Progenitor cell of endocrine pancreas (in vitro differentiated cells): ENCODE measurements around the gene SCGN. TPM values are rescaled to one million over a fixed set of nuclear protein-coding genes. Genes with fewer than 3 reads are reported as not detected.

Source experiments
- DNase-seq: peaks from one replicate; pipeline ENCODE4 v3.0.0; 2021; ENCODE audit warnings: low spot score; ENCODE audit not compliant: unreplicated experiment
- H3K27ac Mint-ChIP-seq: 2 replicates; pipeline ENCODE4 v1.8.0; 2021; ENCODE audit warnings: mild to moderate bottlenecking, moderate library complexity, mixed read lengths
- H3K27me3 Mint-ChIP-seq: 2 replicates; pipeline ENCODE4 v1.8.0; 2021; ENCODE audit warnings: mixed read lengths
- H3K36me3 Mint-ChIP-seq: 2 replicates; pipeline ENCODE4 v1.8.0; 2022; ENCODE audit warnings: mixed read lengths; ENCODE audit not compliant: insufficient read depth
- H3K4me1 Mint-ChIP-seq: 2 replicates; pipeline ENCODE4 v1.8.0; 2021; ENCODE audit warnings: low read depth, mixed read lengths
- H3K4me3 Mint-ChIP-seq: 2 replicates; pipeline ENCODE4 v1.8.0; 2021; ENCODE audit warnings: low read depth, mild to moderate bottlenecking, moderate library complexity, mixed read lengths
- H3K9me3 Mint-ChIP-seq: 2 replicates; pipeline ENCODE4 v1.8.0; 2021; ENCODE audit warnings: low read depth, mixed read lengths
- total RNA-seq: library from RNA; stranded (reverse); gene quantifications from 2 replicates; pipeline ENCODE4 v1.2.1, GENCODE V29; 2021
- TF ChIP-seq, protein P1 (sequence below): fragments of 200-600 bp; sonication (generic); IDR thresholded peaks from one replicate; pipeline ENCODE4 v1.5.0; 2021; ENCODE audit warnings: antibody characterized with exemption, mild to moderate bottlenecking; ENCODE audit not compliant: unreplicated experiment

Gene SCGN
- total RNA-seq, 1 donor from 2014 or later: 95.0 TPM

DNA sequence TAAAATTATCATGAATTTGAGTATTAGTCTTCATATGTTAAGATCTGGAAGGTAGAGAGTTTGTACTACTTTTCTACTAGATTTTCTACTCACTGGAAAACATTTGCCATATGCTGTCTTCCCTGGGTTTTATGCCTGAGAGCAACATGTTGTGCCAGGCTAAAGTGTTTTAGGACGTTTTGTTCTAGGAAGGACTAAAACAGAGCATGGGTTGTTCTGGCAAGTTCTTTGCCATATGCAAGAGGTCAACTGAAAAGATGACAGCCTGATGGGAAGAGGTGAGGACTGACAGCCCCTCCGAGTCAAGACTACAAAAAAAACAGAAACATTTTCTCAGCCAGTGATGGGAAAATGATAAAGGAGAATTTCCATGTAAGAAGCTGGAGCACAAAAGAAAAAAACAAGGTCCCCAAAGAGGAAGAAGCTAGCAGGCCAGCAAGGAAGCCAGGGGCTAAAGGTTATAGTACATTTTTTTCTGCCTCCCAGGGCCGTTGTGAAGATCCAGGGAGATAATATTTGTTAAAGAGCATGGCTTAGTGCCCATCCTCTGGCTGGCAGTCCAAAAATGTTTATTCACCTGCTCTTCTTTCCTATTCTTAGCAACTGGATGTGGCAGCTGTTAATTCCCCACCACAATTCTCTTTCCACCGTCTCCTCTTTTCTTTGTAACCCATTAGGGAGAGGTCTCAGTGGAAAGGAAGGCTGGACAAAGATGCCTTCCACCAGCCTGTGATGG, 7.8 kb downstream of the SCGN start:
- H3K27me3 Mint-ChIP-seq: peaks cover 8% of the 10 kb centered on the region
- TF ChIP-seq, protein P1, sequence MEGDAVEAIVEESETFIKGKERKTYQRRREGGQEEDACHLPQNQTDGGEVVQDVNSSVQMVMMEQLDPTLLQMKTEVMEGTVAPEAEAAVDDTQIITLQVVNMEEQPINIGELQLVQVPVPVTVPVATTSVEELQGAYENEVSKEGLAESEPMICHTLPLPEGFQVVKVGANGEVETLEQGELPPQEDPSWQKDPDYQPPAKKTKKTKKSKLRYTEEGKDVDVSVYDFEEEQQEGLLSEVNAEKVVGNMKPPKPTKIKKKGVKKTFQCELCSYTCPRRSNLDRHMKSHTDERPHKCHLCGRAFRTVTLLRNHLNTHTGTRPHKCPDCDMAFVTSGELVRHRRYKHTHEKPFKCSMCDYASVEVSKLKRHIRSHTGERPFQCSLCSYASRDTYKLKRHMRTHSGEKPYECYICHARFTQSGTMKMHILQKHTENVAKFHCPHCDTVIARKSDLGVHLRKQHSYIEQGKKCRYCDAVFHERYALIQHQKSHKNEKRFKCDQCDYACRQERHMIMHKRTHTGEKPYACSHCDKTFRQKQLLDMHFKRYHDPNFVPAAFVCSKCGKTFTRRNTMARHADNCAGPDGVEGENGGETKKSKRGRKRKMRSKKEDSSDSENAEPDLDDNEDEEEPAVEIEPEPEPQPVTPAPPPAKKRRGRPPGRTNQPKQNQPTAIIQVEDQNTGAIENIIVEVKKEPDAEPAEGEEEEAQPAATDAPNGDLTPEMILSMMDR: no peak
- H3K9me3 Mint-ChIP-seq: no peaks in the 10 kb centered on the region
- no peak for DNase-seq
- H3K36me3 Mint-ChIP-seq: peaks cover 5% of the 10 kb centered on the region
- peaks cover 31% of the 10 kb centered on the region for H3K4me1 Mint-ChIP-seq
- H3K4me3 Mint-ChIP-seq: no peak overlapping the region
- no peak overlapping the region for H3K27ac Mint-ChIP-seq

DNA sequence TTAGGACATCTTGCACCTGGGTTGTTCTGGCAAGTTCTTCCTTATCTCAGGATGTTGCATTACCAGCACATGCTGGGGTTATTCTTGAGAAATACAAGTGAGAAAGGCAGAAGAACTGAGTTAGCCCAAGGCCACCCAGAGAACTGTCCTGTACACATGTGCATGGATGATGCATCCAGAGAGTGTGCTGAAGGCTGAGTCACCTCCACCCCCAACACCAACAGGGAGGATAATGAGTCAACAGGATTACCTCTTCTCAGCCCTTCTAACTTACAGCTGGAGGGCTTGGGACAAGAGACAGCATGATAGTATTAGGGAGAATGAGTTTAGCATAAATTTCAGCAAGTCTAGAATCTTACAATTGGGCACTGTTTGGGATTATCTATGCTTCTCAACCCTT, 8.5 kb downstream of the SCGN start:
- Mint-ChIP-seq H3K27ac (peak overlapping the region; percentile 93), H3K36me3 (peaks cover 7% of the 10 kb centered on the region), H3K4me1 (peaks cover 34% of the 10 kb centered on the region), H3K4me3 (peak overlapping the region; percentile 74), H3K27me3 (peaks cover under 1% of the 10 kb centered on the region), H3K9me3 (no peaks in the 10 kb centered on the region)
- TF ChIP-seq, protein P1: no peak
- DNase-seq: no peak

DNA sequence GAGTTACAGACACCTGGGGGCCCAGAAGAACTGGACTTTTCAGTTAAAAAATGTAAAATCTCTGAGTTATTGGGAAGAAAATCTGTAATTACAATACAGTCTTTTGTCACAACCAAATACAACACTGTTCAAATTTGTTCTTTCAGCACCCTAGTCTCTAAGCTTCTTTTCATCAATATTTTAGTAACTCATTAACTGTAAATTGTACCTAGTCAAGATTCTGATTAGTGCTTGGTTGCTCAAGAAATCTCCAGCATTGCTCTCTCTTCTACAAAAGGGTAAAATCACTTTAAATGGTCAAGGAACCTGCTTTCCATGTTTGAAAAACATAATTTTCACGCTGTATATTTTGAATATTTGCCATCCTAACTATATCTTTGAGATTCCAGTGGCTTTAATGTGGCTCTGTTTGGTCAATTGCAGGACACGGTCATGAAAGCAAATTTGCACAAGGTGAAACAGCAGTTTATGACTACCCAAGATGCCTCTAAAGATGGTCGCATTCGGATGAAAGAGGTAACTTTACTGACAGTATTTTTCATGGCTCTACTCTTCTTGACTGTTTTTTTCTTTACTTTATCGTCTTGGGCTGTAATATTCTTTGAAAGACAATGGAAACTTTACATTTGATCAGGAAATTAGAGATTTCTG, 9.2 kb downstream of the SCGN start:
- Mint-ChIP-seq H3K4me1 (peaks cover 34% of the 10 kb centered on the region), H3K27ac (peak overlapping the region; percentile 93), H3K27me3 (no peaks in the 10 kb centered on the region), H3K4me3 (peak overlapping the region; percentile 74), H3K9me3 (no peaks in the 10 kb centered on the region), H3K36me3 (peaks cover 7% of the 10 kb centered on the region)
- DNase-seq: no peak
- TF ChIP-seq, protein P1: no peak

DNA sequence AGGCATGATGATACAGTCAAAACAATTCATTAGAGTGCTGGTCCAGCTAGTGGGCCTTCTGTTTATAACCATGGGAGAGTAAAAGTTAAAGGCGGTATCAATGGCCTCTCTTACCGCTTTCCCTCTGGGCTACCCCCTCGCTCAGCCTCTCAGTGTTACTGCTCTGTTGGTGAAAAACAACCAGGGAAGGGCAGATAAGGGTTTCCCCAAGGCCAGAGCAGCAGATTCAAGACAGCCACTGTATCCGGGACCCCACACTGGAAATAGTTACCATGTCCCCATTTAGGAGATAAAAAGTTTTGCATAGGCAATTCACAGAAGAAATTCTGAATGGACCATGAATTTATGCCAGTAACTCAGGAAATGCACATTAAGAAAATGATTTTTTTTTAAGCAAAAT, 13.4 kb downstream of the SCGN start:
- H3K9me3 Mint-ChIP-seq: no peaks in the 10 kb centered on the region
- TF ChIP-seq, protein P1: no peak
- no peaks in the 10 kb centered on the region for H3K27me3 Mint-ChIP-seq
- peaks cover 11% of the 10 kb centered on the region for H3K36me3 Mint-ChIP-seq
- no peak overlapping the region for H3K27ac Mint-ChIP-seq
- no peak overlapping the region for H3K4me3 Mint-ChIP-seq
- peaks cover 52% of the 10 kb centered on the region for H3K4me1 Mint-ChIP-seq
- no peak for DNase-seq

DNA sequence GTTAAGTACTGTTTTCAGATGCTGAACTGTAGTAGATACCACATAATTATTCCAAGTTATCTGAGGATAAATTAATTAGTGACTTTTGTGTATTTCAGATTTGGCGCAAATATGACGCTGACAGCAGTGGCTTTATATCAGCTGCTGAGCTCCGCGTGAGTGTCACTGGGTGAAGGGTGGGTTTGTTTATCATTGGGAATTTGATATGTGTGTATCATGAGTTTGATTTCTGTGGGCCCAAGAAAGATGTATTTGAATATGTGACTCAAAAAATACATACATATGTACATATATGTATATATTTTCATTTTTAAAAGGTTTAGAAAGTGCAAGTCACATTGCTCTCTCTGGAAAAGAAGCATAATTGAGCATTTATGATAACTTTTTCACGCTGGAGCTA, 17.4 kb downstream of the SCGN start:
- H3K27me3 Mint-ChIP-seq: no peaks in the 10 kb centered on the region
- no peak overlapping the region for H3K27ac Mint-ChIP-seq
- TF ChIP-seq, protein P1: no peak
- no peak for DNase-seq
- H3K4me1 Mint-ChIP-seq: peaks cover 46% of the 10 kb centered on the region
- H3K9me3 Mint-ChIP-seq: no peaks in the 10 kb centered on the region
- no peak overlapping the region for H3K4me3 Mint-ChIP-seq
- H3K36me3 Mint-ChIP-seq: peaks cover 9% of the 10 kb centered on the region
